Activated CD4-positive, alpha-beta T cell treated with anti-CD3 and anti-CD28 coated beads, Interleukin-2, amount 50 U/mL, for 48 hours (primary cell): Measurements from ENCODE around the gene SYT6.
"Not testable (repeated sequence)": the region's sequence is repeated elsewhere in the genome, so short reads cannot be mapped to it uniquely, and the experiment has no call there.

ENCODE experiments used
- DNase-seq, 2 experiments: peaks; one replicate each; pipeline ENCODE4 v3.0.0-alpha.2; 2020

The SYT6 gene

DNA sequence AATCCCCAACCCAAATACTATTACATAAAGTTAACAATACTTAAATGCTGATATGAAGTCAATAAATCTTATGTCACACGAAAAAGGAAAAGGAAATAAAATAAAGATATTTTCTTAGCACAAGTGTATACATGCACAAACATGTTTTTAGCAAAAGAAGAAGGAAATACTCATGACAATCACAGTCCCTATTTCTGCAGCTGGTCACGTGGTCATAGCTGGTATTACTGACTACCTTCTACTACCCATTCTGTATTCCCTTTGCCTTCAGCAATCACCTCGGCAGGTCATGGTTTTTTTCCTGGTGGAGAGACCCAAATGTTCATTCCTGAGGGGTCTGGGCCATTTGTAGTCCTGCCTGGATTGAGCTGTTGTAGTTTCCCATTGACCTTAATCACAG is 88.0 kb downstream of the SYT6 start:
- not testable (repeated sequence) for DNase-seq

DNA sequence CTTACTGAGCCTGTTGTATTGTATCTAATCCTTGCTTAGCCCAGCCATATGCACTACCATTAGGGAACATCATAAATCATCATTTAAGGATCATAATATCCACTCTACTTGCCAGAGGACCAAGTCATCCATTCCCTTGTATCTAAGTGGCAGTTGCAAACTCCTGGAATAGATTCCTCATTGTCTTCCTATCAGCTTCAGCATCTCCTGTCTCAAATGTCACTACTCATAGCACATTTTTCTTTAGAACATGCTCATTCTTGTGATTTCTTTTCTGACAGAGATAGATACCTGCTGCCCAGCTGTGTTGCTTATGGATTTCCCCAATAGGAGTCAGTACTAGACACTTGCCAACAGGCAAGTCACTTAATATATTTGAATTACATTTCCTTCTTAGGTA is 90.1 kb downstream of the SYT6 start:
- DNase-seq = no peak

DNA sequence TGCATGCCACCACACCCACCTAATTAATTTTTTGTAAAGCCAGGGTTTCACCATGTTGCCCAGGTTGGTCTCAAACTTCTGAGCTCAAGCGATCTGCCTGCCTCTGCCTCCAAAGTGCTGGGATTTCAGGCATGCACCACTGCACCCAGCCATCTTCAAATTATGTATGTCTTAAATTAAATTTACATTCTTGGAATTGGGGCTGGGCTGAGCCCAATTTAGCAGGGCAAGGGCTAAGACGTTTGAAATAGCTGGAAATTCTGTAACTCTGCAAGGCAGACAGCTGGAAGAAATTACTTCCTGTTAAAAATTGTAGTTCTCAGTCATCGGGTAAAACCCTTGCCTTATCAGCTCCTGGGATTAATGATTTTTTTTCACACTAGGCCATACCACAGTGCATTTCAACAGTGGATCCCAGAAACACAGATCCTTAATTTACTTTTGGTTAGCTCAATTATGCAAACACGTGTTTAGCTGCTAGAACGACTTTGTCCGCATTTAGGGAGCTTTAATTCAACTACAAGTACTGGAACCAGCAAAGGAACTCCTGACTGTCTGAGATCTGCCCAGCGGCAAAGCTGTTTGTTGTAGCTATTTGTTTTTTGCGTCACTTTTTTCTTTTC is 91.1 kb downstream of the SYT6 start:
- no peak for DNase-seq

DNA sequence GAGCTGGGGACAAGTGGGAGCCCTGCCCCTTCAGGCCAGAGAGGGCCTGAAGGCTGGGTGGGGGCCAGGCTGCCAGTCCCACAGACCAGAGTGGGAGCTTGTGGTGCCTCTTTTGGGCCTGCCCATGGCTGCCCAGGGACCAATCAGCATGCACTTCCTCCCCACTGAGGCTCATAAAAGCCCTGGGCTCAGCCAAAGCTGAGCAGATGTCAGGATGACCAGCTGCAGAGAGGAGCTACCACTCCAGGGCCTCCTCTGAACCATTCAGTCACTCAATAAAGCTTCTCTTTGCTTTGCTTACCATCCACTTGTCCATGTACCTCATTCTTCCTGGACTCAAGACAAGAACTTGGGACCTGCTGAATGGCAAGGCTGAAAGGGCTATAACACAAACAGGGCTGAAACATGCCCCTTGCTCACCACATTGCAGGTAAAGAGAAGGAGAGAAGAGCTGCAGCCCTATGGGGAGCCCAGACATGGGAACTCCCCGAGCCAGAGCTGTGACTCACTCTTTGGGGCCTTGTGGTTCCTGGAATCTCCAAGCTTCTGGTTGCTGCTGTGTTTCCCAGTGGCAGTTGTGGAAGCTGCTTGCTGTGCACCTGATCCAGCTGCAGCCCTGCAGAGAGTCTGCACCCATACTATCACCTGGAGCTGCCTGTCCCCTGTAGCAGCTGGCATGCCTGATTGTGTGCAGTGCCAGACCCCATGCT is 92.4 kb downstream of the SYT6 start:
- DNase-seq = no peak

DNA sequence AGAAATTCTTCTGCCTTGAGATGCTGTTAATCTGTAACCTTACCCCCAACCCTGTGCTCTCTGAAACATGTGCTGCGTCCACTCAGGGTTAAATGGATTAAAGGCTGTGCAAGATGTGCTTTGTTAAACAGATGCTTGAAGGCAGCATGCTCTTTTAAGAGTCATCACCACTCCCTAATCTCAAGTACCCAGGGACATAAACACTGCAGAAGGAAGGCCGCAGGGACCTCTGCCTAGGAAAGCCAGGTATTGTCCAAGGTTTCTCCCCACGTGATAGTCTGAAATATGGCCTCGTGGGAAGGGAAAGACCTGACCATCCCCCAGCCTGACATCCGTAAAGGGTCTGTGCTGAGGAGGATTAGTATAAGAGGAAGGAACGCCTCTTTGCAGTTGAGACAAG is 95.4 kb downstream of the SYT6 start:
- DNase-seq = not testable (repeated sequence)

DNA sequence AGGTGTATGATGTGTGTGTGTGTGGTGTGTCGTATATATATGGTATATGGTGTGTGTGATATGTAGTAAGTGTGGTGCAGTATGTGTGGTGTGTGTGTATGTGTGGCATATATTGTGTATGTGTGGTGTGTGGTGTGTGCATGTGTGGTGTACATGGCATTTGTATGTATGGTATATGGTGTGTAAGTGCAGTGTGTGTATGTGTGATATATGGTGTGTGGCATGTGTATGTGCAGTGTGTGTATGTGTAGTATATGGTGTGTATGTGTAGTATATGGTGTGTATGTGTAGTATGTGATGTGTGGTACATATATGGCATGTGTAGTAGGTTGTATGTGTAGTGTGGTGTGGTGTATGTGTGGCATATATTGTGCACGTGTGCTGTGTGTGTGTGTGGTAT is 99.5 kb downstream of the SYT6 start:
- DNase-seq = no peak

DNA sequence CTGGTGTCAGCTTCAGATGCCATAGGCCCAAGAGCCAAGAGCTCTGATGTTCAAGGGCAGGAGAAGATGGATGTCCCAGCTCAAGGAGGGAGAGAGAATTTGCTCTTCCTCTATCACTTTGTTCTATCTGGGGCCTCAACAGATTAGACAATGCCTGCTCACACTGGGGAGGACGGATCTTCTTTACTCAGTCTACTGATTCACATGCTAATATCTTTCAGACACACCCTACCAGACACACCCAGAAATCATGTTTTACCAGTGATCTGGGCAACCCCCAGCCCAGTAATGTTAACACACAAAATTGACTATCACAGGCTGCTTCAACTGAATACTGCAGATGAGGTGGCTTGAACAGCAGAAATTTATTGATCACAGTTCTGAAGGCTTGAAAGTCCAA is 105.4 kb downstream of the SYT6 start:
- DNase-seq = no peak

DNA sequence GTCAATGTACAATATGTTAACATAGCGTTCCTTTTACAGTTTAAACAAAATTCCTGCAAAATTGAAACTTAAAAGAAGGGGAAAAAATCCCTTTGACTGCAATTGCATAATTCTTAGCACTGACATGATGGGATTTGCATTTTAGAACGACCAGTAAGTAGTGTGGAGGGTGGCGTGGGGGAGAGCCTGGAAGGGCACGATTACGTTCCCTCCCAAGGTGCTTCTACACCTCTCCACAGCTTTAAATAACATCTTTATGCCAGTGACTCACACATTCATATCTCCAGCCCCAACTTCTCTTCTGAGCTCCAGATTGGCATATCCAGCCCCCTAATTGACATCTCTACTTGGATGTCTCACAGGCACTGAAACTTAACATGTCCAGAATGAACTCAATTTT is 110.1 kb downstream of the SYT6 start:
- no peak for DNase-seq

DNA sequence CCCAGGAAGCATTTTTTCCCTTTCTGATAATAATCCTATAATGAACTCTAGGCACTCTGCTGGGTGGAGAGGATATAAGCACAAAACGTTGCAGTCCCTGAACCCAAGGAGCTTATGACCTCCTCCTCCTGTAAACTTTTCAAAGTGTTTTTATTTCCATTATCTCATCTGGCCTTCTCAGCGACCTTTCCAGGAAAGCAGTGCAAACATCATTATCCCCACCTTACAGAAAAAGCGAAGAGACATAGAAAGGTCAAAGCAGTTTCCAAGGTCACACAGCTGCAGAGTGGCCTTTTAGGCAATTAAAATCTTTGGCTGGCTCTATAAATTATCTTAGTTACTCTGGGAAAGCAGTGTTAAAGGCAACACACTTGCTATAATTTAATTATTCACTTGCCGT is 110.6 kb downstream of the SYT6 start:
- DNase-seq = no peak

DNA sequence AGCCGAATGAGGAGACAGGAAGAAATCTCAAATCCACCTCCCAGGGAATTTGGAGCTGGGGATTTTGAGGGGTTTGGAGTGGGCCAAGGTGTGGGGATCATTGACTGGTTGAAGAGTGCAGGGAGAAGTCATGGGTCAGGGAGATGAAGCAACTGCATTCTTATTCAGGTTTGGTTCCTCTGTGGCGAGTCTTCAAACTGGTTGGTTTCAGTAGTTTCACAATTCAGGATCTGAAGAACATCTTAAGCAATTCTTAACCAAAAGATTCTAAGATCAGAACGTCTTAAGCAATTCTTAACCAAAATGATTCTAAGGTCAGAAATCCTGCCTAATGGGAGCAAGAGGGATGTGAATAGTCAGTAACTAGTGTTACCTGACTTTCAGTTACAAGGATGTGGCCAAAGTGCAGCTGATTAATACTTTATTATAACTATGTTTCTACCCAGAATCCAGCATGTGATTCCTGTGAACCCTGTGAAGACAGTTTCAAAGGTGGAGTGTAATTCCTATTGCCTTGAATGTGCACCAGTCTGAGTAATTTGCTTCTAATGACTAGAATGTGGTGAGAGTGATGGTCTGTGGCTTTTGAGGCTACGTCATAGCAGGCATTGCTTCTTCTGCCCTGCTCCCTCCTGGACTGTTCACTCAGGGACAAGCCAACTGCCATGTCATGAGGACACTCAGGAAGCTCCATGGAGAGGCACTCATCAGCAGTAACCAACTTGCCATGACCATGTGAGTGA is 113.2 kb downstream of the SYT6 start:
- no peak for DNase-seq
